ENCODE data around the gene NEDD9.

The NEDD9 gene

DNA sequence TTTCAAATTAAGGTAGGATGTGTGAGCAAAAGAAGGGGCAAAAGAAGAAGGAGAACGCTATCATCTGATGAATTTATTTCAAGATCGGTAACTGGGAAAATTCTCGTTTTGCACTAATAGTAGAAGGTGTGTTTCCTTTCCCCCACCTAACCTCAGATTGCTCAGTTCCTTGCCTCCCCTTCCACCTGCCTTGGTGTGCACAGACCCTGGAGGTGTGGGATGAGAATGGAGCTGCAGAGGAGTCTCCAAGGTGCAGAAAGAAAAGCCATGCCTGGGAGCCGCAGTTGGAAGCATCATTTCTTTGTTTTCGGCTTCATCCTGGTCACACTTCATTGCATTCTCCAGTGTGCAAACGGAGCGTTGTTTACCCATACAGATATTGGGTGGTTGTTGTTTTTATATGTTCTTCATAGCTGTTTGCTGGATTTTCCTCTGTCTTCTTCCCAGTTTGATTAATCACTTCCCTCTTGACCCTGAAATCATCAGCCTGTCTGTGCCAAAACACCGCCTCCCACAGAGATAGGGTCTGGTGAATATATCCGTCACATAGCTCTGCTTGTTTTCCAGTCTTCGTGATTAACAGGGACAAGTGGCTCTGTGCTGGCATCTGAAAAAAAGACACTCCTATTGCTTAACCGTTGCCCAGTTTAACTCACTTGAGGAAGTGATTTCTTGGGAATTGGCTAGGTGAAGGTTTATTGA lies 40.2 kb upstream of the NEDD9 start (continued):
- TF ChIP-seq ZNF629 (tag by site-specific recombination; IDR thresholded peaks at IDR 0.05) (peak; percentile 42; the same call in 1 of the 2 replicates), ZXDB (tag by site-specific recombination; IDR thresholded peaks at IDR 0.05) (0 out of 2 replicates have a peak, but pooled peaks have one; percentile 16), ZEB2 (tag by site-specific recombination; IDR thresholded peaks at IDR 0.05) (0 out of 2 replicates have a peak, but pooled peaks have one; percentile 36), ZNF600 (tag by site-specific recombination; IDR thresholded peaks at IDR 0.05) (peak; percentile 79), ZBTB17 (tag by site-specific recombination; IDR thresholded peaks at IDR 0.05) (peak; percentile 53; the same call in 1 of the 2 replicates), ZNF239 (tag by site-specific recombination; IDR thresholded peaks at IDR 0.05) (no peak), ZNF423 (tag by site-specific recombination; IDR thresholded peaks at IDR 0.05) (no peak), ZNF366 (tag by site-specific recombination; conservative IDR thresholded peaks at IDR 0.05) (no peak), ZNF174 (tag by site-specific recombination; IDR thresholded peaks at IDR 0.05) (no peak), REPIN1 (tag by site-specific recombination; IDR thresholded peaks at IDR 0.05; ENCODE audit: low read depth) (no peak), ZNF211 (tag by site-specific recombination; IDR thresholded peaks at IDR 0.05; ENCODE audit: low read depth) (no peak), SP3 (tag by site-specific recombination; IDR thresholded peaks at IDR 0.05) (no peak), ZNF391 (tag by site-specific recombination; IDR thresholded peaks at IDR 0.05; ENCODE audit: borderline replicate concordance, low read depth) (no peak), TRIM28 (IDR thresholded peaks at IDR 0.05; ENCODE audit: borderline replicate concordance, low read length) (peak; percentile 62; the same call in 1 of the 2 replicates), WT1 (tag by site-specific recombination; IDR thresholded peaks at IDR 0.05) (peak; percentile 72), ZSCAN16 (tag by site-specific recombination; IDR thresholded peaks at IDR 0.05) (no peak), ZNF175 (tag by site-specific recombination; IDR thresholded peaks at IDR 0.05) (no peak), ZNF623 (tag by site-specific recombination; IDR thresholded peaks at IDR 0.05) (no peak), ZFHX2 (tag by site-specific recombination; conservative IDR thresholded peaks at IDR 0.05) (no peak), ZNF585B (tag by site-specific recombination; IDR thresholded peaks at IDR 0.05) (no peak)
- TF ChIP-seq, protein P1, sequence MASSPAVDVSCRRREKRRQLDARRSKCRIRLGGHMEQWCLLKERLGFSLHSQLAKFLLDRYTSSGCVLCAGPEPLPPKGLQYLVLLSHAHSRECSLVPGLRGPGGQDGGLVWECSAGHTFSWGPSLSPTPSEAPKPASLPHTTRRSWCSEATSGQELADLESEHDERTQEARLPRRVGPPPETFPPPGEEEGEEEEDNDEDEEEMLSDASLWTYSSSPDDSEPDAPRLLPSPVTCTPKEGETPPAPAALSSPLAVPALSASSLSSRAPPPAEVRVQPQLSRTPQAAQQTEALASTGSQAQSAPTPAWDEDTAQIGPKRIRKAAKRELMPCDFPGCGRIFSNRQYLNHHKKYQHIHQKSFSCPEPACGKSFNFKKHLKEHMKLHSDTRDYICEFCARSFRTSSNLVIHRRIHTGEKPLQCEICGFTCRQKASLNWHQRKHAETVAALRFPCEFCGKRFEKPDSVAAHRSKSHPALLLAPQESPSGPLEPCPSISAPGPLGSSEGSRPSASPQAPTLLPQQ (tag by site-specific recombination; IDR thresholded peaks at IDR 0.05) = 0 out of 2 replicates have a peak, but pooled peaks have one; percentile 18
- TF ChIP-seq, protein P2, sequence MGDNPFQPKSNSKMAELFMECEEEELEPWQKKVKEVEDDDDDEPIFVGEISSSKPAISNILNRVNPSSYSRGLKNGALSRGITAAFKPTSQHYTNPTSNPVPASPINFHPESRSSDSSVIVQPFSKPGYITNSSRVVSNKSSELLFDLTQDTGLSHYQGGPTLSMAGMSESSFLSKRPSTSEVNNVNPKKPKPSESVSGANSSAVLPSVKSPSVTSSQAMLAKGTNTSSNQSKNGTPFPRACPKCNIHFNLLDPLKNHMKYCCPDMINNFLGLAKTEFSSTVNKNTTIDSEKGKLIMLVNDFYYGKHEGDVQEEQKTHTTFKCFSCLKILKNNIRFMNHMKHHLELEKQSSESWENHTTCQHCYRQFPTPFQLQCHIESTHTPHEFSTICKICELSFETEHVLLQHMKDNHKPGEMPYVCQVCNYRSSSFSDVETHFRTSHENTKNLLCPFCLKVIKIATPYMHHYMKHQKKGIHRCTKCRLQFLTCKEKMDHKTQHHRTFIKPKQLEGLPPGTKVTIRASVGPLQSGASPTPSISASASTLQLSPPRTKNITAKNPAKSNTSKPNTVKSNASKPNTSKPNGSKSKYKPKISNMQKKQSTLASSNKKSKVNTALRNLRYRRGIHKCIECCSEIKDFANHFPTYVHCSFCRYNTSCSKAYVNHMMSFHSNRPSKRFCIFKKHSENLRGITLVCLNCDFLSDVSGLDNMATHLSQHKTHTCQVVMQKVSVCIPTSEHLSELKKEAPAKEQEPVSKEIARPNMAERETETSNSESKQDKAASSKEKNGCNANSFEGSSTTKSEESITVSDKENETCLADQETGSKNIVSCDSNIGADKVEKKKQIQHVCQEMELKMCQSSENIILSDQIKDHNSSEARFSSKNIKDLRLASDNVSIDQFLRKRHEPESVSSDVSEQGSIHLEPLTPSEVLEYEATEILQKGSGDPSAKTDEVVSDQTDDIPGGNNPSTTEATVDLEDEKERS (tag by site-specific recombination; IDR thresholded peaks at IDR 0.05) = no peak
- TF ChIP-seq, protein P3, sequence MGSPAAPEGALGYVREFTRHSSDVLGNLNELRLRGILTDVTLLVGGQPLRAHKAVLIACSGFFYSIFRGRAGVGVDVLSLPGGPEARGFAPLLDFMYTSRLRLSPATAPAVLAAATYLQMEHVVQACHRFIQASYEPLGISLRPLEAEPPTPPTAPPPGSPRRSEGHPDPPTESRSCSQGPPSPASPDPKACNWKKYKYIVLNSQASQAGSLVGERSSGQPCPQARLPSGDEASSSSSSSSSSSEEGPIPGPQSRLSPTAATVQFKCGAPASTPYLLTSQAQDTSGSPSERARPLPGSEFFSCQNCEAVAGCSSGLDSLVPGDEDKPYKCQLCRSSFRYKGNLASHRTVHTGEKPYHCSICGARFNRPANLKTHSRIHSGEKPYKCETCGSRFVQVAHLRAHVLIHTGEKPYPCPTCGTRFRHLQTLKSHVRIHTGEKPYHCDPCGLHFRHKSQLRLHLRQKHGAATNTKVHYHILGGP (tag by site-specific recombination; IDR thresholded peaks at IDR 0.05) = 0 out of 2 replicates have a peak, but pooled peaks have one; percentile 17
- TF ChIP-seq, protein P4, sequence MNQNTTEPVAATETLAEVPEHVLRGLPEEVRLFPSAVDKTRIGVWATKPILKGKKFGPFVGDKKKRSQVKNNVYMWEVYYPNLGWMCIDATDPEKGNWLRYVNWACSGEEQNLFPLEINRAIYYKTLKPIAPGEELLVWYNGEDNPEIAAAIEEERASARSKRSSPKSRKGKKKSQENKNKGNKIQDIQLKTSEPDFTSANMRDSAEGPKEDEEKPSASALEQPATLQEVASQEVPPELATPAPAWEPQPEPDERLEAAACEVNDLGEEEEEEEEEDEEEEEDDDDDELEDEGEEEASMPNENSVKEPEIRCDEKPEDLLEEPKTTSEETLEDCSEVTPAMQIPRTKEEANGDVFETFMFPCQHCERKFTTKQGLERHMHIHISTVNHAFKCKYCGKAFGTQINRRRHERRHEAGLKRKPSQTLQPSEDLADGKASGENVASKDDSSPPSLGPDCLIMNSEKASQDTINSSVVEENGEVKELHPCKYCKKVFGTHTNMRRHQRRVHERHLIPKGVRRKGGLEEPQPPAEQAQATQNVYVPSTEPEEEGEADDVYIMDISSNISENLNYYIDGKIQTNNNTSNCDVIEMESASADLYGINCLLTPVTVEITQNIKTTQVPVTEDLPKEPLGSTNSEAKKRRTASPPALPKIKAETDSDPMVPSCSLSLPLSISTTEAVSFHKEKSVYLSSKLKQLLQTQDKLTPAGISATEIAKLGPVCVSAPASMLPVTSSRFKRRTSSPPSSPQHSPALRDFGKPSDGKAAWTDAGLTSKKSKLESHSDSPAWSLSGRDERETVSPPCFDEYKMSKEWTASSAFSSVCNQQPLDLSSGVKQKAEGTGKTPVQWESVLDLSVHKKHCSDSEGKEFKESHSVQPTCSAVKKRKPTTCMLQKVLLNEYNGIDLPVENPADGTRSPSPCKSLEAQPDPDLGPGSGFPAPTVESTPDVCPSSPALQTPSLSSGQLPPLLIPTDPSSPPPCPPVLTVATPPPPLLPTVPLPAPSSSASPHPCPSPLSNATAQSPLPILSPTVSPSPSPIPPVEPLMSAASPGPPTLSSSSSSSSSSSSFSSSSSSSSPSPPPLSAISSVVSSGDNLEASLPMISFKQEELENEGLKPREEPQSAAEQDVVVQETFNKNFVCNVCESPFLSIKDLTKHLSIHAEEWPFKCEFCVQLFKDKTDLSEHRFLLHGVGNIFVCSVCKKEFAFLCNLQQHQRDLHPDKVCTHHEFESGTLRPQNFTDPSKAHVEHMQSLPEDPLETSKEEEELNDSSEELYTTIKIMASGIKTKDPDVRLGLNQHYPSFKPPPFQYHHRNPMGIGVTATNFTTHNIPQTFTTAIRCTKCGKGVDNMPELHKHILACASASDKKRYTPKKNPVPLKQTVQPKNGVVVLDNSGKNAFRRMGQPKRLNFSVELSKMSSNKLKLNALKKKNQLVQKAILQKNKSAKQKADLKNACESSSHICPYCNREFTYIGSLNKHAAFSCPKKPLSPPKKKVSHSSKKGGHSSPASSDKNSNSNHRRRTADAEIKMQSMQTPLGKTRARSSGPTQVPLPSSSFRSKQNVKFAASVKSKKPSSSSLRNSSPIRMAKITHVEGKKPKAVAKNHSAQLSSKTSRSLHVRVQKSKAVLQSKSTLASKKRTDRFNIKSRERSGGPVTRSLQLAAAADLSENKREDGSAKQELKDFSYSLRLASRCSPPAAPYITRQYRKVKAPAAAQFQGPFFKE (tag by site-specific recombination; IDR thresholded peaks at IDR 0.05; ENCODE audit: borderline replicate concordance) = no peak
- TF ChIP-seq, protein P5, sequence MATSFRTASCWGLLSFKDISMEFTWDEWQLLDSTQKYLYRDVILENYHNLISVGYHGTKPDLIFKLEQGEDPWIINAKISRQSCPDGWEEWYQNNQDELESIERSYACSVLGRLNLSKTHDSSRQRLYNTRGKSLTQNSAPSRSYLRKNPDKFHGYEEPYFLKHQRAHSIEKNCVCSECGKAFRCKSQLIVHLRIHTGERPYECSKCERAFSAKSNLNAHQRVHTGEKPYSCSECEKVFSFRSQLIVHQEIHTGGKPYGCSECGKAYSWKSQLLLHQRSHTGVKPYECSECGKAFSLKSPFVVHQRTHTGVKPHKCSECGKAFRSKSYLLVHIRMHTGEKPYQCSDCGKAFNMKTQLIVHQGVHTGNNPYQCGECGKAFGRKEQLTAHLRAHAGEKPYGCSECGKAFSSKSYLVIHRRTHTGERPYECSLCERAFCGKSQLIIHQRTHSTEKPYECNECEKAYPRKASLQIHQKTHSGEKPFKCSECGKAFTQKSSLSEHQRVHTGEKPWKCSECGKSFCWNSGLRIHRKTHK (tag by site-specific recombination; IDR thresholded peaks at IDR 0.05) = no peak
- TF ChIP-seq, protein P6, sequence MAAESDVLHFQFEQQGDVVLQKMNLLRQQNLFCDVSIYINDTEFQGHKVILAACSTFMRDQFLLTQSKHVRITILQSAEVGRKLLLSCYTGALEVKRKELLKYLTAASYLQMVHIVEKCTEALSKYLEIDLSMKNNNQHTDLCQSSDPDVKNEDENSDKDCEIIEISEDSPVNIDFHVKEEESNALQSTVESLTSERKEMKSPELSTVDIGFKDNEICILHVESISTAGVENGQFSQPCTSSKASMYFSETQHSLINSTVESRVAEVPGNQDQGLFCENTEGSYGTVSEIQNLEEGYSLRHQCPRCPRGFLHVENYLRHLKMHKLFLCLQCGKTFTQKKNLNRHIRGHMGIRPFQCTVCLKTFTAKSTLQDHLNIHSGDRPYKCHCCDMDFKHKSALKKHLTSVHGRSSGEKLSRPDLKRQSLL (tag by site-specific recombination; IDR thresholded peaks at IDR 0.05) = no peak
